ENCODE data around the gene KRT74.
"Not testable (repeated sequence)": the region's sequence is repeated elsewhere in the genome, so short reads cannot be mapped to it uniquely, and the experiment has no call there.

DNA sequence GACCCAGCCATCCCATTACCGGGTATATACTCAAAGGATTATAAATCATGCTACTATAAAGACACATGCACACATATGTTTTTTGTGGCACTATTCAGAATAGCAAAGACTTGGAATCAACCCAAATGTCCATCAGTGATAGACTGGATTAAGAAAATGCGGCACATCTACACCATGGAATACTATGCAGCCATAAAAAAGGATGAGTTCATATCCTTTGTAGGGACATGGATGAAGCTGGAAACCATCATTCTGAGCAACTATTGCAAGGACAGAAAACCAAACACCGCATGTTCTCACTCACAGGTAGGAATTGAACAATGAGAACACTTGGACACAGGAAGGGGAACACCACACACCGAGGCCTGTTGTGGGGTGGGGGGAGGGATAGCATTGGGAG lies 20.6 kb upstream of the KRT74 start:
- not testable (repeated sequence) for TF ChIP-seq TCF7 (CRISPR knock-in tag; IDR thresholded peaks at IDR 0.05; ENCODE audit: low read depth); JUN (CRISPR knock-in tag; IDR thresholded peaks at IDR 0.05); CTCF (IDR thresholded peaks at IDR 0.05); KAT7 (CRISPR knock-in tag; IDR thresholded peaks at IDR 0.05; ENCODE audit: borderline replicate concordance); HMGXB4 (CRISPR knock-in tag; IDR thresholded peaks at IDR 0.05); ZNF121 (CRISPR knock-in tag; IDR thresholded peaks at IDR 0.05); FOXJ3 (CRISPR knock-in tag; IDR thresholded peaks at IDR 0.05; ENCODE audit: borderline replicate concordance); ZNF425 (CRISPR knock-in tag; conservative IDR thresholded peaks at IDR 0.05); TEAD4 (CRISPR knock-in tag; IDR thresholded peaks at IDR 0.05); ZNF232 (CRISPR knock-in tag; IDR thresholded peaks at IDR 0.05); MXD4 (CRISPR knock-in tag; IDR thresholded peaks at IDR 0.05; ENCODE audit: borderline replicate concordance)
